ENCODE data around the gene SLC17A7.

Gene SLC17A7

DNA sequence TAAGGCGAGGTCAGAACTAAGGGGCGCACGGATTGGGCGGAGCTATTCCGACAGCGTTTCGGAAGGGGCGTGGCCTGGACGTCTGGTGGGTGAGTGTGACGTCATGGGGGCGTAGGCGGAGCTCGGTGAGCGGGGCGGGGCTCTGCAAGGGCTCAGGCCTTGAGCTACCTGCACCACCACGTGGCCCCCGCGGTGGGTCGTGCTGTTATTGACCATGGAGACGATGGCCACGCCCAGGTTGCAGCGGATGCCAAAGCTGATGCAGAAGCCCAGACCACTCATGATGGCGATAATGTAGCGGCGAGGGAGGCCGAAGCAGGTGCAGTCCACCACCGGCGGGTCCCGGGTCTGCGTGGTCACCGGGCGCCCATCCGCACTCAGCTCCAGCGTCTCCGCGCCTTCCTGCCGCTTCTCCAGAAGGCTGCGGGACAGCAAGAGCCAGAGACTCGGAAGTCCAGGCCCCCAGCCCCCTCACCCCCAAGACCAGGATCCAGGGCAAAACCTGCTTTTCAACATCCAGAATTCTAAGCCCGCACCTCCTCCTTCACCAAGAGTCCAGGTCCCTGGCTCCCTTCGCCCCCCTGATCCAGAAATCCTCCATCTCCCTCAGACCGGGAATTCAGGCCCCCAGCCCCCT lies 4.8 kb downstream of the SLC17A7 start:
- no peaks in the 10 kb centered on the region for H3K9me3 ChIP-seq (ENCODE audit: insufficient read depth, low read length)
- no peaks in the 10 kb centered on the region for H3K36me3 ChIP-seq (replicated peaks; ENCODE audit: low read depth, low read length)
- H3K9ac ChIP-seq (ENCODE audit: low read length), result no peak overlapping the region
- H3K79me2 ChIP-seq (ENCODE audit: low read length), result no peaks in the 10 kb centered on the region
- TF ChIP-seq EZH2phosphoT487 (IDR thresholded peaks at IDR 0.05; ENCODE audit: low read depth), result no peak
- TF ChIP-seq CTCF (IDR thresholded peaks at IDR 0.05; ENCODE audit: low read depth, low read length), result no peak
- no peaks in the 10 kb centered on the region for H4K20me1 ChIP-seq (ENCODE audit: insufficient read depth, low read length)
- H3K27ac ChIP-seq (ENCODE audit: low read length), result no peak overlapping the region
- H3K4me3 ChIP-seq (ENCODE audit: low read length), result no peak overlapping the region
- H3K4me1 ChIP-seq (ENCODE audit: low read length), result no peaks in the 10 kb centered on the region
- H3K4me2 ChIP-seq (ENCODE audit: low read length), result no peak overlapping the region
- peaks cover 38% of the 10 kb centered on the region for H3K27me3 ChIP-seq (ENCODE audit: low read depth, low read length)
- no peak overlapping the region for H2AFZ ChIP-seq (ENCODE audit: low read depth, low read length)

DNA sequence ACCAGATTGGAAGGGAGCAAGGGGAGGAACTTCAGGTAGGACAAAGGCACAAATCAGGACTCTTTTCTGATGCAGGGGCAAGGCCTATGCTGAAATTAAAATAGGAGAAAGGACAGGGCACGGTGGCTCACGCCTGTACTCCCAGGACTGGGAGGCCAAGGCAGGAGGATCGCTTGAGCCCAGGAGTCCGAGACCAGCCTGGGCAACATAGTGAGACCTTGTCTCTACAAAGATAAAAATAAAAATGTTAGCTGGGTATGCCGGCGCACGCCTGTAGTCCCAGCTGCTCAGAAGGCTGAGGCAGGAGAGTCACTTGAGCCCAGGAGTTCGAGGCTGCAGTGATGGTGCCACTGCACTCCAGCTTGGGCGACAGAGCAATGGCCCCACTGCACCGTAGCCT lies 5.7 kb downstream of the SLC17A7 start:
- H3K27me3 ChIP-seq (ENCODE audit: low read depth, low read length), result peaks cover 35% of the 10 kb centered on the region
- no peaks in the 10 kb centered on the region for H3K9me3 ChIP-seq (ENCODE audit: insufficient read depth, low read length)
- H2AFZ ChIP-seq (ENCODE audit: low read depth, low read length), result no peak overlapping the region
- H4K20me1 ChIP-seq (ENCODE audit: insufficient read depth, low read length), result no peaks in the 10 kb centered on the region
- no peak overlapping the region for H3K9ac ChIP-seq (ENCODE audit: low read length)
- H3K4me3 ChIP-seq (ENCODE audit: low read length), result no peak overlapping the region
- H3K4me1 ChIP-seq (ENCODE audit: low read length), result 0 out of 2 replicates have a peak, but pooled peaks cover under 1% of the 10 kb centered on the region
- no peak overlapping the region for H3K4me2 ChIP-seq (ENCODE audit: low read length)
- no peaks in the 10 kb centered on the region for H3K79me2 ChIP-seq (ENCODE audit: low read length)
- no peaks in the 10 kb centered on the region for H3K36me3 ChIP-seq (replicated peaks; ENCODE audit: low read depth, low read length)
- TF ChIP-seq EZH2phosphoT487 (IDR thresholded peaks at IDR 0.05; ENCODE audit: low read depth) (no peak), CTCF (IDR thresholded peaks at IDR 0.05; ENCODE audit: low read depth, low read length) (no peak)
- H3K27ac ChIP-seq (ENCODE audit: low read length), result no peak overlapping the region

DNA sequence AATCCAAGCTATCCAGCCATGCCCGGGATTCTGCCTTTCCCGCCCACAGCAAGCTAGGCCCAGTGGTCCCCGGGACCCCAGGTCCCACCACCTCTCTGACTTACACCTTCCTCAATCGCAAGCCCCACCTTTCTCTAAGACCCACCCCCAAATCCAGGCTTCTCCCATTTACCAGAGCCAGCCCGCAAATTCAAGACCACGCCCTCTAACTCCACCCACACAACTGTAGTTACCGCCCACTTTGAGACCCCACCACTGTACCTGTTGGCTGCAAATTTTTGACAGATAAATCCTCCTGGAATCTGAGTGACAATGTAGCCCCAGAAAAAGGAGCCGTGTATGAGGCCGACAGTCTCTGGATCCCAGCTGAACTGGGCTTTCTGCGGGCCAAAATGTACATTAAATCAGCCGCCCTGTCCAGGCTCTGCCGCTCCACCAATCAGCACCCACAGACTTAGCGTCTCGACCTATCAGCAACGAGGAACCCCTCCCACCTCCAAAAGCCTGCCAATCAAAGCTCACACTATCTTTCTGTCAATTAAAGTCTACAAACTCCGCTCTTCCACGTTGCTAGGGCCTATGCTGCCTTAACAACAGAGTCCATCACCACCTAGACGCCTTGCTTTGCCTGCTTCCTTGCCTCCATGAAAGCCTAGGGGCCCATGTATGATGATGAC lies 6.3 kb downstream of the SLC17A7 start:
- peaks cover 29% of the 10 kb centered on the region for H3K27me3 ChIP-seq (ENCODE audit: low read depth, low read length)

More for the DNA sequence above, 6.3 kb downstream of the SLC17A7 start:
- no peak overlapping the region for H3K27ac ChIP-seq (ENCODE audit: low read length)
- H3K4me2 ChIP-seq (ENCODE audit: low read length), result no peak overlapping the region
- peaks cover 6% of the 10 kb centered on the region for H3K4me1 ChIP-seq (ENCODE audit: low read length)
- TF ChIP-seq EZH2phosphoT487 (IDR thresholded peaks at IDR 0.05; ENCODE audit: low read depth), result no peak
- no peak for TF ChIP-seq CTCF (IDR thresholded peaks at IDR 0.05; ENCODE audit: low read depth, low read length)
- H3K36me3 ChIP-seq (replicated peaks; ENCODE audit: low read depth, low read length), result no peaks in the 10 kb centered on the region
- no peaks in the 10 kb centered on the region for H4K20me1 ChIP-seq (ENCODE audit: insufficient read depth, low read length)
- no peaks in the 10 kb centered on the region for H3K9me3 ChIP-seq (ENCODE audit: insufficient read depth, low read length)
- no peak overlapping the region for H3K4me3 ChIP-seq (ENCODE audit: low read length)
- H3K79me2 ChIP-seq (ENCODE audit: low read length), result no peaks in the 10 kb centered on the region
- no peak overlapping the region for H3K9ac ChIP-seq (ENCODE audit: low read length)
- no peak overlapping the region for H2AFZ ChIP-seq (ENCODE audit: low read depth, low read length)
